Astrocyte (in vitro differentiated cells and primary cell): Measurements from ENCODE around the gene DDX31. TPM values are rescaled to one million over a fixed set of nuclear protein-coding genes. Genes with fewer than 3 reads are reported as not detected.

ENCODE experiments used
- DNase-seq: peaks from one replicate; pipeline ENCODE4 v3.0.0-alpha.2; 2010; ENCODE audit warnings: low read depth
- FAIRE-seq: peaks from 2 replicates; lab custom pipeline; 2011; peaks lifted over from hg19 to GRCh38; lab: Jason Lieb, UNC
- H2AFZ ChIP-seq: 2 replicates; pipeline ENCODE4 v1.6.0; 2012; ENCODE audit warnings: low read depth, low read length, inconsistent platforms
- H3K27ac ChIP-seq: 2 replicates; pipeline ENCODE4 v1.5.1; 2011; ENCODE audit warnings: low read depth, low read length, inconsistent platforms
- H3K27me3 ChIP-seq: 2 replicates; pipeline ENCODE4 v1.6.0; 2011; ENCODE audit warnings: low read length, inconsistent platforms; ENCODE audit not compliant: insufficient read depth
- H3K36me3 ChIP-seq: 2 replicates; pipeline ENCODE4 v1.5.1; 2011; ENCODE audit warnings: low read length, inconsistent platforms; ENCODE audit not compliant: insufficient read depth
- H3K4me1 ChIP-seq: 2 replicates; pipeline ENCODE4 v1.5.1; 2011; ENCODE audit warnings: low read length, inconsistent platforms; ENCODE audit not compliant: insufficient read depth
- H3K4me2 ChIP-seq: 2 replicates; pipeline ENCODE4 v1.6.0; 2012; ENCODE audit warnings: low read length, inconsistent platforms
- H3K4me3 ChIP-seq: 2 replicates; pipeline ENCODE4 v1.5.1; 2011; ENCODE audit warnings: low read depth, mild to moderate bottlenecking, low read length, inconsistent platforms; ENCODE audit not compliant: insufficient read depth
- H3K79me2 ChIP-seq: 2 replicates; pipeline ENCODE4 v1.6.0; 2012; ENCODE audit warnings: mild to moderate bottlenecking, low read length, inconsistent platforms; ENCODE audit not compliant: insufficient read depth
- H3K9ac ChIP-seq: 2 replicates; pipeline ENCODE4 v1.6.0; 2012; ENCODE audit warnings: mild to moderate bottlenecking, low read length, inconsistent platforms
- H3K9me3 ChIP-seq: 2 replicates; pipeline ENCODE4 v1.5.1; 2012; ENCODE audit warnings: low read depth, mild to moderate bottlenecking, low read length, inconsistent platforms; ENCODE audit not compliant: insufficient read depth
- H4K20me1 ChIP-seq: 2 replicates; pipeline ENCODE4 v1.6.0; 2012; ENCODE audit warnings: low read length, inconsistent platforms; ENCODE audit not compliant: insufficient read depth
- H3K27ac Mint-ChIP-seq: one replicate; pipeline ENCODE4 v1.8.0; 2021; ENCODE audit warnings: mild to moderate bottlenecking, mixed read lengths; ENCODE audit not compliant: unreplicated experiment
- H3K27me3 Mint-ChIP-seq: one replicate; pipeline ENCODE4 v1.8.0; 2021; ENCODE audit warnings: low read depth, mixed read lengths; ENCODE audit not compliant: unreplicated experiment
- H3K36me3 Mint-ChIP-seq: one replicate; pipeline ENCODE4 v1.8.0; 2021; ENCODE audit warnings: low read depth, mixed read lengths; ENCODE audit not compliant: unreplicated experiment
- H3K4me1 Mint-ChIP-seq: one replicate; pipeline ENCODE4 v1.8.0; 2021; ENCODE audit warnings: low read depth, mixed read lengths; ENCODE audit not compliant: unreplicated experiment
- H3K4me3 Mint-ChIP-seq: one replicate; pipeline ENCODE4 v1.8.0; 2021; ENCODE audit warnings: mild to moderate bottlenecking, moderate library complexity, mixed read lengths; ENCODE audit not compliant: unreplicated experiment
- H3K9me3 Mint-ChIP-seq: one replicate; pipeline ENCODE4 v1.8.0; 2021; ENCODE audit warnings: mild to moderate bottlenecking, mixed read lengths; ENCODE audit not compliant: unreplicated experiment
- CTCF ChIP-seq: IDR thresholded peaks from 2 replicates; pipeline ENCODE4 v1.5.1; 2011; ENCODE audit warnings: low read depth, mild to moderate bottlenecking, inconsistent platforms, low read length, moderate library complexity; ENCODE audit not compliant: insufficient read depth
- EZH2 ChIP-seq: IDR thresholded peaks from 2 replicates; pipeline ENCODE4 v1.6.1; 2012; ENCODE audit warnings: mild to moderate bottlenecking, low read length, inconsistent platforms; ENCODE audit not compliant: insufficient read depth
- total RNA-seq: library from RNA; stranded (reverse); gene quantifications from 2 replicates; pipeline ENCODE4 v1.2.1, GENCODE V29; 2021

Gene DDX31
- total RNA-seq, 1 donor from 2014 or later, result 20.5 TPM

GRCh38 chr9:132605387-132605786, 64.4 kb downstream of the DDX31 start:
- DNase-seq (no peak), FAIRE-seq (no peak)
- Histone ChIP-seq H3K4me3 (no peak overlapping the region), H3K9me3 (no peaks in the 10 kb centered on the region), H3K27me3 (no peaks in the 10 kb centered on the region), H2AFZ (no peak overlapping the region), H3K9ac (no peak overlapping the region), H3K36me3 (peaks cover 5% of the 10 kb centered on the region), H3K4me1 (peaks cover 6% of the 10 kb centered on the region), H3K79me2 (no peaks in the 10 kb centered on the region), H3K4me2 (no peak overlapping the region), H3K27ac (no peak overlapping the region), H4K20me1 (peaks cover 26% of the 10 kb centered on the region)
- Mint-ChIP-seq H3K9me3 (no peaks in the 10 kb centered on the region), H3K4me3 (no peak overlapping the region), H3K4me1 (peaks cover 34% of the 10 kb centered on the region), H3K36me3 (peaks cover 35% of the 10 kb centered on the region), H3K27ac (peak overlapping the region; percentile 70), H3K27me3 (no peaks in the 10 kb centered on the region)
- TF ChIP-seq EZH2 (no peak), CTCF (no peak)

DNA sequence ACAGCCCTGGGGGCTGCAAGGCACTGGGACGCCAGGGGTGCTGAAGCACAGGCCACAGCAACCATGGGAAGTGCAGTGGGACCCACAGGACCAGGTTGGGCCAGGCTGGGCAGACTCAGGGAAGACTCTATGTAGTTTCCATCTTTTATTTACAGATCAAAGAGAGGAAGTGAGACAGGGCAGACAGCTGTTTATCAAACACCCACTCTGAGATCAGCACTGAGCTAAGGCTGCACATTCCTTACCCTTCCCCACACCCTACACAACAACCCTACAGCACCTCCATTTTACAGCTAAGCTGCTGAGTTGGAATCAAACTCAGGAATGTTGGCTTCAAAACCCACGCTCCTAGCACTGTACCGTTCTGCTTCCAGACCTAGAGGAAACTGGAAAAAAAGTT, 67.6 kb downstream of the DDX31 start:
- H4K20me1 ChIP-seq, result peaks cover 27% of the 10 kb centered on the region
- no peak overlapping the region for H3K4me2 ChIP-seq
- H3K4me3 ChIP-seq, result no peak overlapping the region
- no peaks in the 10 kb centered on the region for H3K27me3 ChIP-seq
- H3K27ac ChIP-seq, result no peak overlapping the region
- H3K36me3 Mint-ChIP-seq, result peaks cover 42% of the 10 kb centered on the region
- H3K9ac ChIP-seq, result no peak overlapping the region
- peak overlapping the region; percentile 47 for H3K4me3 Mint-ChIP-seq
- peaks cover 28% of the 10 kb centered on the region for H3K4me1 Mint-ChIP-seq
- DNase-seq, result no peak
- no peak overlapping the region for H2AFZ ChIP-seq
- no peaks in the 10 kb centered on the region for H3K4me1 ChIP-seq
- TF ChIP-seq CTCF, result no peak
- H3K9me3 Mint-ChIP-seq, result no peaks in the 10 kb centered on the region
- peaks cover 5% of the 10 kb centered on the region for H3K36me3 ChIP-seq
- H3K79me2 ChIP-seq, result no peaks in the 10 kb centered on the region
- H3K9me3 ChIP-seq, result no peaks in the 10 kb centered on the region
- peak overlapping the region; percentile 79 for H3K27ac Mint-ChIP-seq
- no peaks in the 10 kb centered on the region for H3K27me3 Mint-ChIP-seq
- FAIRE-seq, result no peak

DNA sequence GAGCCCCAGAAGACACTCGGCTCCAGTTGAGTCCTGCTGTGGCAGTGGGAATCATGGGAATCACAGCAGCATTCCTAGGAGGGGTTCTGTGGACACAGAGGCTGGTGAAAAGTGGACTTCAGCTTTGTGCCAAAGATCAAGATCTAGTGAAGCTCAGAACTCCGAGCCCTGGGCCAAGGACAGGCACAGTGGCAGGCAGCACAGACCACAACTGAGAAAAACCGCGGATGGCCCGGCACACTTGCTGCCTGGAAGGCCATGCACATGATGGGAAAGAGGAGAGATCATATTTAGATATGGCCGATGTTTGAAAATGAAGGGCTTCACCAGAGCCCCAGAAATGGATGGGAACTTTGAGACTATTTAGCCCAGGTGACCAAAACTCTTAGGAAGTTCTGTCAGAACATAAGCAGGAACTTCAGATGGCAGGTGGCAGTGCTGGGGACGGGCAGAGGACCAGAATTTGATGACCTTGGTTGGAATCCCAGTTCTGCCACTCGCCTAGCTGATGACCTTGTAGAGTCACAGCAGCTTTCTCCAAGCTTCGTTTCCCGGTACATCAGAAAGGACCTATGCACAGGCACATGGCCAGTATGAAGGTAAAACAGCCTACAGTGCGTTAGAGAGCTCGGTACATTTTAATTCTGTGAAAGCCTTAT, 69.3 kb downstream of the DDX31 start:
- no peaks in the 10 kb centered on the region for H3K9me3 Mint-ChIP-seq
- H4K20me1 ChIP-seq, result peaks cover 43% of the 10 kb centered on the region
- FAIRE-seq (no peak), DNase-seq (no peak)
- peaks cover 5% of the 10 kb centered on the region for H3K27me3 Mint-ChIP-seq
- no peak overlapping the region for H3K27ac Mint-ChIP-seq
- no peak overlapping the region for H3K4me3 ChIP-seq
- no peaks in the 10 kb centered on the region for H3K27me3 ChIP-seq
- H3K36me3 ChIP-seq, result peaks cover 5% of the 10 kb centered on the region
- H3K79me2 ChIP-seq, result no peaks in the 10 kb centered on the region
- peaks cover 43% of the 10 kb centered on the region for H3K36me3 Mint-ChIP-seq
- H3K4me3 Mint-ChIP-seq, result no peak overlapping the region
- no peak overlapping the region for H3K9ac ChIP-seq
- H2AFZ ChIP-seq, result no peak overlapping the region
- H3K27ac ChIP-seq, result no peak overlapping the region
- no peaks in the 10 kb centered on the region for H3K4me1 ChIP-seq
- H3K4me1 Mint-ChIP-seq, result peaks cover 22% of the 10 kb centered on the region
- TF ChIP-seq CTCF (no peak), EZH2 (no peak)
- H3K4me2 ChIP-seq, result no peak overlapping the region
- H3K9me3 ChIP-seq, result no peaks in the 10 kb centered on the region
